HG03520 (cell line): ENCODE results near the gene SLC9A5.
A peak's percentile ranks its signal among the peaks of the same experiment; 100 is the strongest.

ENCODE experiments used
- ATAC-seq: cut with Tn5 transposase; IDR thresholded peaks from one replicate; pipeline ENCODE4 v1.9.1; 2021; ENCODE audit warnings: mild to moderate bottlenecking, moderate library complexity; ENCODE audit not compliant: unreplicated experiment

Gene SLC9A5

GRCh38 chr16:67238806-67239470 is 9.8 kb upstream of the SLC9A5 start:
- ATAC-seq, result no peak

DNA sequence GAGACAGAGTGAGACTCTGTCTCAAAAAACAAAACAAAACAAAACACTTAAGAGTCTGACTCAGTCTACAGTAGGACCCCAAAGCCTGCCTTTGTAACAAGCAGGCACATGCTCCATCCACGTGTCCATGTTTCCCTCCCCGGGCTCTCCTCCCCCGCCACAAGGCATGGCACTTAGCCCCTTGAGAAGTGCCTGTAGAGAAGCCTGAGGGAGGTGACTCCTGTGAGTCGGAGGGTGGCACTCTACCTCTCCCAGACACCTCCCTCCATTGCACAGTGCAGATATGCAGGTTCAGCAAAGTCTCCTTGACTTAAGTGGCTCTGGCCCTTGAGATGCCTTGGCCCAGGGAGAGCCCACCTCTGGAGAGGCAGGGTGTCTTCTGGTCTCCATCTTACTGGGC is 8.3 kb upstream of the SLC9A5 start:
- ATAC-seq, result no peak

GRCh38 chr16:67241008-67241900 is 7.5 kb upstream of the SLC9A5 start:
- no peak for ATAC-seq

DNA sequence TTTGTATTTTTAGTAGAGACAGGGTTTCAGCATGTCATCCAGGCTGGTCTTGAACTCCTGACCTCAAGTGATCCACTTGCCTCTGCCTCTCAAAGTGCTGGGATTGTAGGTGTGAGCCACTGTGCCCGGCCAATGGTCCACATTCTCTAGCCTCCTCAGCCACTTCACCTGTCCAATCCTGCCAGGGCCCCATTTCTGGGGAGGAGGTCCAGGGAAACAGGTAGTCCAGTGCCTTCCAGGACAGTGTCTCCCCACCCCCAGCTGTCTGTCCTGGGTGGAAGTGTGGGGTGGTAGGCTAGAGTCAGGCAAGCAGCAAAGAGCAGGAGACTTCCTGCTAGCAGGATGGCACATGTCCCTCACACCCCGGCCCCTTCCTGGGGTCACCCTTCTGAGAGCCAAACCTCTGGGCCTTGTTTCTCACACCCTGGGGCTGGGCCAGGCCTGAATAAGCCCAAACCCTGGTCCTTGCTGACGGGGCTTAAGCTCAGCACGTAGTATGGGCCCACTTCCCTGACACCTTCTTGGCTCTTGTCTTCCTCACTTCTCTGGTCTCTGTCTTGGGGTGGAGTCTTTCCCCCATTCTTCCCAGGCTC is 6.5 kb upstream of the SLC9A5 start:
- no peak for ATAC-seq

DNA sequence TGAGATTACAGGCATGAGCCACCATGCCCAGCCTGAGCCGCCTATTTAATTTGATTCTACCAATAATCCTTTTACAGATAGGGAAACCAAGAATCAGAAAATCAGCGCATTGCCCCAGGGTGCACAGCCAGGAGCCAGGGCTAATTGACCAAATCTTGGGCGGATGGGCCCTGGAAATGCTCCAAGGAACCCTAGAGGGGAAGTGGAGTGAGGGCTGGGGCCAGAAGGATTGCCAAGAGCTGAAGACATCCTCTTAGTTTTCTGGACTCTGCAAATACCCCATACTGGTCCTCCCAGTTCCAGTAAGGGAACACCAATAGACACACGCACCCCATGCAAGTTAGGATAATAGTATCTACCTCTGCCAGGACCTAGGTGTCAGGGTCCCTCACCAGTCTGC is 5.3 kb upstream of the SLC9A5 start:
- no peak for ATAC-seq

GRCh38 chr16:67244387-67245185 is 4.2 kb upstream of the SLC9A5 start:
- peak; percentile 32 for ATAC-seq

DNA sequence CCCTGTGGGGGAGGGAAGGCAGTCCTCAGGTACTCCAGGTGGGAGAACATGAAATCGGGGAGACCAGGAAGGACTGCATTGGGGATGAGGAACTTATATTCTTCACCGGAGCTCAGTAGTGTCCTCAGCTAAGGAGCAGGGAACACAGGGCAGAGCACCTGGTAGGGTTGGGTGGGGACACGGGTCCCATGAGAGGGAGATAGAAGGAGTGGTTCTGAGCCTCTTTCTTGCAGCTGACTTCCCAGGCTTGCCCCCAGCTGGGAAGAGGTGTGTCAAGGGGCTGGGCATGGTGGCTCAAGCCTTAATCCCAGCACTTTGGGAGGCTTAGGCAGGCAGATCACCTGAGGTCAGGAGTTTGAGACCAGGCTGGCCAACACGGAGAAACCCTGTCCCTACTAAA is 3.6 kb upstream of the SLC9A5 start:
- ATAC-seq, result no peak

DNA sequence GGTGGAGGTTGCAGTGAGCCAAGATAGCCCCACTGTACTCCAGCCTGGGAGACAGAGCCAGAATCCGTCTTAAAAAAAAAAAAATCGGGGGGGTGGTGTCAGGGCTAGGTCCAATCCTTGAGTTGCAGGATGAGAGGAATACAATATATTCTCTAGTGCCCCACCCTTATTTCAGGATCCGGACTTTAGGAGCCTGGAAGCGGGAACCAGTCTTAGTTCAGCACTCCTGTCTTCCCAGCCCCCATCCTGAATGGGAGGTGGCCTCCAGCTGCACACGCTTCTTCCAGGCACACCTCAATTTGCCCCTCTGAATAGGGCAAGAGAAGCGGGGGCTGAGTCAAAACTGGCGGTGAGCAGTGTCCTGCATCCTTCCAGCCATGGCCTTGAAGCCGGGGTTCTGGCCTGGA is 3.1 kb upstream of the SLC9A5 start:
- no peak for ATAC-seq

- ATAC-seq, result peak; percentile 21
Observed at GRCh38 chr16:67246081-67246755, 2.6 kb upstream of the SLC9A5 start.

GRCh38 chr16:67246756-67247191 is 2.0 kb upstream of the SLC9A5 start:
- ATAC-seq, result peak; percentile 3

DNA sequence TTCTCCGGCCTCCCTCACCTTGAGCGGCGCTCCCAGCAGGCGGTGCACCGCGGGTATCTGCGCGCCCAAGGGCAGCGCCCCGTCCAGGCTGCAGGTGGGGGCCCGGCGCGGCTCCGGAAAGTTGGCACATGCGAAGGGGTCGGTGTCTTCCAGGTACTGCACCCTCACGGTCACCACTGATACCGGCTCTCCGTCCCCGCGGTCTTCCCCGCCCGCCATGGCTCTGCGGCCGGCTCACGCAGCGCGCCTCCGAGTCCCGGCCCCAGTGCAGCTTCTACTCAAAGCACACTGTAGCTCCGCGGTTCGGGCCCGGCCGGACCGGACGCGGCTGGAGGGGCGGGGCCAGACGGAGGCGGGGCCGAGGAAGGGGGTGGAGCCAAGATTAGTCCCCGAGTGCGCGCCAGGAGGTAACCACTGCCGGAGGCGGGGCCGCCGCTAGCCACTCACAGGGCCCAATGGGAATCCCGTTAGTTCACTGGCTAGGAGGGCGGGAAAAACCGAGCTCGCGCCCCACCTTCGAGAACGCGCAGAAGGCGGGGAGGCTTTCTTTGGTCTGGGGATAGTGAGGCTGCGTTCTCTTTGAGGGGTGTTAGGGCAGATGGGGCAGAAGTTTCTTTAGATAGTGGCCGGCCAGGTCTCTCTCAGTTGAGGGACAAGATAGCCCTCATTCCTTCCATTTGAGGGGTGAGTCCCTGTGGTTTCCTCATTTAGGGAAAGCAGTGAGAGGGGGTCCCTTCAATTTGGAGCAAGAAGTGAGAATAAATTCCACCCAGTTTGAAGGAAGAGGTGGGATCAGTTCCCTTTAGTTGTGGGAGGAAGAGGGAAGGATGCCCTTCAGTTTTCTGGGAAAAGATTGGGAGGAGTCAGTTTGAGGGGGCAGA is 1.3 kb upstream of the SLC9A5 start, which contains the start of gene FHOD1:
FHOD1 (minus strand) TSS at position 290 of the 881 bp plus-strand sequence; CDS start at position 219, 71 bp downstream.
- ATAC-seq, result peak; percentile 51

GRCh38 chr16:67248073-67248400 is 742 bp upstream of the SLC9A5 start:
- no peak for ATAC-seq

DNA sequence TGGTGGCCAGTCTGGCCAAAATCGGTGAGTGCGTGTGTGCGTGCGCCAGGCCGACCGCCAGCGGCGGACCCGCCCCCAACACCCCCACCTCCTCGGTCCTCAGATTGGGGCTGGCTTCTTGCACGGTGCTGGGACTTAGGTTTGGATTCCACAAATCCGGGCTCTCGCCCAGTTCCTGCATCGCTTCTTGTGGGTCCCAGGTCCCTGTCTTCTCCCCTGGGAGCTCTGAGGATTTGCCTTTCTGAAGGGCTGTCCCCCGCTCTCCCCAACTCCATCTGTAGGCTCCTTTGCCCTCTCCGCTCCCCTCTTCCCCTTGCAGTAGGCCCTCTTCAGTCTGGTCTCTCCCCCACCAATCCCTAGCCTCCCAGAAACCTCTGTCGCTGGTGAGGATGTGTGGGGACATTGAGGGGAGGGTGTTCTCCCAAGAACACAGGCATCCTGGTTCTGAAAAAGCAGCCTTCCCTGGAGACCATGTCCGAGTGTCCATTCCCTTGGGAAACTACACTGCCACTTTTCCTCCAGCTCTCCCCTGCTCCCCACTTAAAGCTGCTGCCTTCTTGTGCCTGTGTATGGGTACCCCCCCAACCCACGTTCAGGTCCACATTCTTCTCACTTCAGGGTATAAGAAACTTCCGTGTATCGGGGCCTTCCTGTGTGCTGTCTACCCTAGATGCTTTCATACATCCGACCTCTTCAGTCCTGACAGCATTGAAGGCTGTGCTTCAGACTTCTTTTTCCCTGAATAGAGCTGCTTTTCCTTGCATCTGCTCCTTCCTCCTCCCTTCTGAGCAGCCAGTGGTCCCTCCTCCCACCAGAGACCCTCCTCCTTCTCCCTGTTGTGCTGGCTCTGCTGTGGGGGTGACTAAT is 632 bp downstream of the SLC9A5 start:
- ATAC-seq, result no peak

DNA sequence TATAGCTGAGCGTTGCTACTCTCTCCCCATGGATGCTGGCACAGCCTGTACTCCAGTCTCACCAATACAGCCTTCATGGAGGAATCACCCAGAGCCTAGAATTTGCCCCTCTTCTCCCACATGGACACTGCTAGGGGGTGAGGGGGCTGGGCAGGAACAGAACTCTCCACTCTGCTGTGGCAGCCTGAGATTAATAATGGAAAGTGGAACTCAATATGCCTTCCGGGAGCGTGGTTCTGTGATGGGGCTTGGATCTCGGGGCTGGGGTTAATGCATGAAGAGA is 1.2 kb downstream of the SLC9A5 start:
- no peak for ATAC-seq

DNA sequence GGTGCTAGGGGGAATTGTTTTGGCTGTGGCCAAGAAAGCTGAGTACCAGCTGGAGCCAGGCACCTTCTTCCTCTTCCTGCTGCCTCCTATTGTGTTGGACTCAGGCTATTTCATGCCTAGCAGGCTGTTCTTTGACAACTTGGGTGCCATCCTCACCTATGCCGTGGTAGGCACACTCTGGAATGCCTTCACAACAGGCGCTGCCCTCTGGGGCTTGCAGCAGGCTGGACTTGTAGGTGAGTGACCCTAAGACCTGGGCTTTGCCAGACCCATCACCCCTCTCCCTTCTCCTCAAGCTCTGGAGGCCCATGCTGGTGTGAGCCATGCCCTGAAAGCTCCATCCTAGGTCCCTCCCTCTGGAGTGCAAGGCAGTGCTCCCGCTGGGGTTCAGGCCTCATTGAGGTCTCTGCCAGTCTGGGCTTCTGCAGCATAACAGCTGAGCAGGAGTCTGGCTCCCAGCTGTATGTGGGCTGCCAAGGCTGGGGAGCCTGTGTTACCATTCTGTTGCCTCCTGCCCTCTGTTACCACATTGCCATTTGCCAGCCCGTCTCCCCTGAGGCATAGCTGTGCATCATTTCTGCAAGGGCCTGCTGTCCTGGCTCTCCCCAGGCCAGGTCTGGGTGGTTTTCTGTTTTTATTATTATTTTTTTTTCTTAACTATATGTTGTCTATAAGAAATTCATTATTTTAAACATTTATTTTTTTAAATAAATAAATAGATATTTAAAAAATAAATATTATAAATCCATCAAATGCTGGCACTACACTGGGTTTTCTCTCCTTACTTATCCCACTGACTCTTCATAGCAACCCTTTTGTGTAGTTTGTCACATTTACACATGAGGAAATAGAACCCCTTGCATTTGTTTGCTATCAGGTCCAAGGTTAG is 4.1 kb downstream of the SLC9A5 start:
- no peak for ATAC-seq

DNA sequence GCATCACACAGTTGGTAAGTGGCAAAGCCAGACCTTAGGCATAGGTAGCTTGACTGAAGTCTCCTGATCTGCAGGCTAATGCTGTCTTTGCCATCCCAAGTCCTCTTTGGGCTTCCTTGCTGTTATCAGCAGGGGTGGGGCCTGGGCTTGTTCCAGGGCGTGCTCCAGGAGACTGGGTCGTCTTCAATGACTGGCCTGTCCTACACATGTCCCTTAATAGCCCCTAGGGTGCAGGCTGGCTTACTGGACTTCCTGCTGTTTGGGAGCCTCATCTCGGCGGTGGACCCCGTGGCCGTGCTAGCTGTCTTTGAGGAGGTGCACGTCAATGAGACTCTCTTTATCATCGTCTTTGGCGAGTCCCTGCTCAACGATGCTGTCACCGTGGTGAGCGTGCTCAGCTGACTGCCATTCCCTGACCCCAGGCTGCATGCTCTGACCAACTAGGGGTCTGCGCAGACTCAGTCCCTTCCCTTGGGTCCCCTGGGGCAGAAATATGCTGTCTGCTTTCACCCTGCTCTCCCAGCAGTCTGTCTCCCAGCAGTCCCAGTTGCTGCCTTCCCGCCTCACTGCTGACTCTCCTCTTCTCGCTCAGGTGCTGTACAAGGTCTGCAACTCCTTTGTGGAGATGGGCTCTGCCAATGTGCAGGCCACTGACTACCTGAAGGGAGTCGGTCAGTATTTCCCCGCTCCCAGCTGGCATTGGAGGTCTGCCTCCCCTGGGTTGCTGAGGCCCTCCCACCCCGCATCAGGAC is 6.2 kb downstream of the SLC9A5 start:
- no peak for ATAC-seq

GRCh38 chr16:67255553-67256221 is 6.9 kb downstream of the SLC9A5 start:
- ATAC-seq, result no peak
